H54 (cell line): ENCODE results near the gene EIF4G2.

Experiments
- DNase-seq: peaks from one replicate; pipeline ENCODE4 v3.0.0; 2011; ENCODE audit warnings: low spot score, mixed read lengths; ENCODE audit not compliant: insufficient read length
- FAIRE-seq: peaks from 3 replicates; lab custom pipeline; 2011; peaks lifted over from hg19 to GRCh38; lab: Jason Lieb, UNC
- POLR2A ChIP-seq: IDR thresholded peaks from 2 replicates; pipeline ENCODE4 v1.6.1; 2011; ENCODE audit warnings: low read depth, mild to moderate bottlenecking, low read length

EIF4G2 gene

GRCh38 chr11:10747733-10748132 is 61.0 kb downstream of the EIF4G2 start:
- TF ChIP-seq POLR2A = no peak
- DNase-seq (no peak), FAIRE-seq (no peak)
